Cardiac fibroblast (primary cell): ENCODE measurements around the gene SEZ6.

Experiments
- DNase-seq, 2 donors: peaks; one replicate each; pipeline versions ENCODE4 v3.0.0 to v3.0.0-alpha.2; 2010; ENCODE audit warnings: low read depth in 2 of 2
- H3K4me3 ChIP-seq, 2 donors: replicated peaks in 1 of 2; 1 replicate in 1 of 2; 2 replicates in 1 of 2; pipeline ENCODE4 v1.5.1; 2011; ENCODE audit warnings: low read depth in 2 of 2, low read length in 2 of 2, mild to moderate bottlenecking in 2 of 2, moderate library complexity in 1 of 2
- CTCF ChIP-seq: IDR thresholded peaks from one replicate; pipeline ENCODE4 v1.5.1; 2011; ENCODE audit warnings: low read depth, mild to moderate bottlenecking, low read length, inconsistent platforms

Gene SEZ6

GRCh38 chr17:28961391-28961790 lies 44.4 kb downstream of the SEZ6 start:
- H3K4me3 ChIP-seq: no peak overlapping the region
- DNase-seq: no peak
- no peak for TF ChIP-seq CTCF

GRCh38 chr17:28960256-28961061 lies 45.4 kb downstream of the SEZ6 start:
- no peak for TF ChIP-seq CTCF
- no peak for DNase-seq
- no peak overlapping the region for H3K4me3 ChIP-seq

- H3K4me3 ChIP-seq: no peak overlapping the region
- no peak for TF ChIP-seq CTCF
- no peak for DNase-seq
These were observed 46.4 kb downstream of the SEZ6 start for GRCh38 chr17:28959471-28959871.

- TF ChIP-seq CTCF: no peak
- no peak for DNase-seq
- H3K4me3 ChIP-seq: no peak overlapping the region
These were observed 46.9 kb downstream of the SEZ6 start for GRCh38 chr17:28958820-28959455.

GRCh38 chr17:28957992-28958355 lies 47.9 kb downstream of the SEZ6 start:
- no peak for TF ChIP-seq CTCF
- DNase-seq: no peak
- no peak overlapping the region for H3K4me3 ChIP-seq

GRCh38 chr17:28957277-28957991 lies 48.4 kb downstream of the SEZ6 start:
- no peak for DNase-seq
- no peak overlapping the region for H3K4me3 ChIP-seq
- TF ChIP-seq CTCF: no peak
